DND-41 (cell line): Measurements from ENCODE around the gene MYO1E.

Experiments used
- ATAC-seq: fragments of 200-7000 bp; cut with Tn5 transposase; 3 replicates; pipeline ENCODE4 v1.9.1; 2021; ENCODE audit warnings: low read depth; ENCODE audit not compliant: insufficient read depth
- DNase-seq: peaks from one replicate; pipeline ENCODE4 v3.0.0-alpha.2; 2020
- H2AFZ ChIP-seq: 2 replicates; pipeline ENCODE4 v1.6.0; 2012; ENCODE audit warnings: low read depth, low read length
- H3K27ac ChIP-seq: 2 replicates; pipeline ENCODE4 v1.5.1; 2012; ENCODE audit warnings: low read length, inconsistent platforms
- H3K27me3 ChIP-seq: fragments of 200-600 bp; sonication (generic); 2 replicates; pipeline ENCODE4 v1.6.0; 2012; ENCODE audit warnings: low read length, mild to moderate bottlenecking, inconsistent platforms; ENCODE audit not compliant: insufficient read depth, poor library complexity
- H3K36me3 ChIP-seq: 2 replicates; pipeline ENCODE4 v1.5.1; 2012; ENCODE audit warnings: low read length, inconsistent platforms; ENCODE audit not compliant: insufficient read depth
- H3K4me1 ChIP-seq: 2 replicates; pipeline ENCODE4 v1.5.1; 2012; ENCODE audit warnings: mild to moderate bottlenecking, low read length; ENCODE audit not compliant: insufficient read depth
- H3K4me2 ChIP-seq: 2 replicates; pipeline ENCODE4 v1.6.0; 2012; ENCODE audit warnings: mild to moderate bottlenecking, moderate library complexity, low read length, inconsistent platforms; ENCODE audit not compliant: insufficient read depth
- H3K4me3 ChIP-seq, 2 experiments: fragments of 200-600 bp in 1 of 2; shearing (Covaris generic) in 1 of 2; 2 replicates each; pipeline ENCODE4 v1.5.1; 2012 to 2016; ENCODE audit warnings: inconsistent platforms in 2 of 2, low read length in 2 of 2, mild to moderate bottlenecking in 2 of 2, low read depth in 1 of 2, moderate library complexity in 1 of 2
- H3K79me2 ChIP-seq: 2 replicates; pipeline ENCODE4 v1.6.0; 2012; ENCODE audit warnings: low read length, inconsistent platforms; ENCODE audit not compliant: insufficient read depth
- H3K9ac ChIP-seq: 2 replicates; pipeline ENCODE4 v1.6.0; 2012; ENCODE audit warnings: low read depth, mild to moderate bottlenecking, inconsistent platforms, low read length, moderate library complexity
- H3K9me3 ChIP-seq: 2 replicates; pipeline ENCODE4 v1.5.1; 2012; ENCODE audit warnings: low read length, moderate library complexity, mild to moderate bottlenecking, inconsistent platforms; ENCODE audit not compliant: insufficient read depth, severe bottlenecking
- H4K20me1 ChIP-seq: 2 replicates; pipeline ENCODE4 v1.6.0; 2012; ENCODE audit warnings: low read length; ENCODE audit not compliant: insufficient read depth
- CTCF ChIP-seq: IDR thresholded peaks from 2 replicates; pipeline ENCODE4 v1.5.1; 2012; ENCODE audit warnings: borderline replicate concordance, low read length, moderate library complexity, mild to moderate bottlenecking; ENCODE audit not compliant: poor library complexity, severe bottlenecking; ENCODE audit errors: extremely low read depth
- EZH2 ChIP-seq: IDR thresholded peaks from 3 replicates; pipeline ENCODE4 v1.6.1; 2012; ENCODE audit warnings: borderline replicate concordance, low read depth, mild to moderate bottlenecking, moderate library complexity, low read length, inconsistent platforms; ENCODE audit not compliant: severe bottlenecking

Gene MYO1E

GRCh38 chr15:59306520-59307164 is 66.0 kb downstream of the MYO1E start:
- Histone ChIP-seq H3K27me3 (peaks cover 11% of the 10 kb centered on the region), H2AFZ (no peak overlapping the region), H3K4me2 (no peak overlapping the region), H3K27ac (no peak overlapping the region), H3K9ac (no peak overlapping the region), H3K36me3 (no peaks in the 10 kb centered on the region), H3K9me3 (no peaks in the 10 kb centered on the region), H3K4me1 (no peaks in the 10 kb centered on the region), H4K20me1 (no peaks in the 10 kb centered on the region), H3K4me3 (no peak overlapping the region), H3K79me2 (no peaks in the 10 kb centered on the region)
- TF ChIP-seq EZH2 (no peak), CTCF (no peak)
- DNase-seq (no peak), ATAC-seq (no peak)

DNA sequence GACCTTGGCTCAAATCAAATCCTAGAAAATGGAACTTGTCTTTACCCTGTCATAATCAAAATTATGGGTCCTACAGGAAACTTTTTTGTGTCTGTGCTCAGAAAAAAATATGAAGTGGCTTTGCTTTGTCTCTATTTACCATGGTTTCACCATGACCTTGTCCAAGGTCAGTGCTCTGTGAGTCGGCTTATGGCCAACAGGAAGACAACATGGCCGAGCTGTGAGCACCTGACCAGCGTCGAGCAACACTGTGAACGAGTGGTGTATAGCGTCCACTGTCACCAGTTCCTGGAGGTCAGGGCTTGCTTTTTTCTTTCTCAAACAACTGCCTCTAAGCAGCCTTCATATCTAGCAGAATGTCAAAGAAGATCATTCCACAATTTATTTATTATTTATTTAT is 67.9 kb downstream of the MYO1E start:
- TF ChIP-seq CTCF (no peak), EZH2 (no peak)
- Histone ChIP-seq H3K79me2 (no peaks in the 10 kb centered on the region), H3K27ac (no peak overlapping the region), H3K36me3 (no peaks in the 10 kb centered on the region), H3K9ac (no peak overlapping the region), H4K20me1 (no peaks in the 10 kb centered on the region), H3K4me1 (no peaks in the 10 kb centered on the region), H3K4me3 (no peak overlapping the region), H3K4me2 (no peak overlapping the region), H3K27me3 (peaks cover 8% of the 10 kb centered on the region), H2AFZ (no peak overlapping the region), H3K9me3 (no peaks in the 10 kb centered on the region)
- no peak for ATAC-seq
- DNase-seq, result no peak

DNA sequence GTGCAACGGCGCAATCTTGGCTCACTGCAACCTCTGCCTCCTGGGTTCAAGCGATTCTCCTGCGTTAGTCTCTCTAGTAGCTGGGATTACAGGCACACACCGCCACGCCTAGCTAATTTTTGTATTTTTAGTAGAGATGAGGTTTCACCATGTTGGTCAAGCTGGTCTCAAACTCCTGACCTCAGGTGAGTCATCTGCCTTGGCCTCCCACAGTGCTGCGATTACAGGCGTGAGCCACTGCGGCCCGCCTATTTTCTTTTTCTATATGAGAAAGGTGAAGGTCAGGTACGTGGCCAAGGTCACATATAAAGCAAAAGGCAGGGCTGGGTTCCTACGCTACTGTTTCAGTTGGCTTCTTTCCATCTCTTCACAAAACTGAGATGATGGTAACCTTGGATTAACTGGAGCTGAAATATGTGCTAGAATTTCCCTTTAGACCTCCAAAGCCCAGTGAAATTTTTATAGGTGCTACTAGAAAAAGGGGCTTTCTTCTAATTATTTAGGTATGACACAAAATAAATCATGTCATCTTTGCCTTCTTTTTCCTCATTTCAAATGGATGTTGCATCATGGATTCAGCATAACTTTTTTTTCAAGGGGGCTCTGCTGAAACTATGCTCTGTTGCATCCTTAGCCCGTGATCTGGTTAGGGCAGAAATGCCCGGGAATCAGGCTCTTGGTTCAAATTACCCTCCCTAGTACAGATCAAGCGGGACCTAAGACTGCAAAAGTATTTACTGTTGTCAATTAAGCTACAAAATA is 68.5 kb downstream of the MYO1E start:
- Histone ChIP-seq H3K4me2 (no peak overlapping the region), H4K20me1 (no peaks in the 10 kb centered on the region), H3K36me3 (no peaks in the 10 kb centered on the region), H2AFZ (no peak overlapping the region), H3K79me2 (no peaks in the 10 kb centered on the region), H3K9ac (no peak overlapping the region), H3K27me3 (peaks cover 8% of the 10 kb centered on the region), H3K9me3 (no peaks in the 10 kb centered on the region), H3K4me1 (no peaks in the 10 kb centered on the region), H3K4me3 (no peak overlapping the region), H3K27ac (no peak overlapping the region)
- DNase-seq, result no peak
- TF ChIP-seq EZH2 (no peak), CTCF (no peak)
- no peak for ATAC-seq
